ENCODE results near the gene ALPI.

- TF ChIP-seq ZFP3 (CRISPR knock-in tag; IDR thresholded peaks at IDR 0.05) (no peak), ISL1 (CRISPR knock-in tag; IDR thresholded peaks at IDR 0.05) (no peak)
Measured at GRCh38 chr2:232505856-232506255, 49.9 kb downstream of the ALPI start.
